SK-N-SH (cell line): ENCODE data around the gene HAUS6. TPM values are rescaled to one million over a fixed set of nuclear protein-coding genes. Genes with fewer than 3 reads are reported as not detected.

ENCODE experiments used
- CTCF ChIA-PET: fragments of 300-600, 350-600 bp; formaldehyde crosslinking; extraction: SDS; loops from one replicate; lab custom pipeline; 2021; lab: Yijun Ruan, JAX
- POLR2A ChIA-PET: fragments of 350-600 bp; sonication (Branson Sonifier 250); formaldehyde crosslinking; extraction: SDS; loops from one replicate; lab custom pipeline; 2020; ENCODE audit warnings: antibody characterized with exemption, inconsistent platforms; lab: Yijun Ruan, JAX
- DNase-seq: peaks from one replicate; pipeline ENCODE4 v3.0.0; 2012
- H2AFZ ChIP-seq: fragments of 200-600 bp; sonication (generic); 2 replicates; pipeline ENCODE4 v1.8.1; 2016; ENCODE audit warnings: antibody characterized with exemption, mild to moderate bottlenecking, low read depth
- H3F3A ChIP-seq: fragments of 200-600 bp; sonication (generic); replicated peaks from 2 replicates; pipeline ENCODE3; 2016; ENCODE audit warnings: antibody characterized with exemption, mild to moderate bottlenecking; ENCODE audit not compliant: insufficient read depth
- H3K27ac ChIP-seq, 2 experiments: fragments of 200-500 bp in 1 of 2; fragments of 200-600 bp in 1 of 2; sonication (Bioruptor generic) in 1 of 2; sonication (generic), shearing (Covaris generic) in 1 of 2; 2 replicates each; pipeline versions ENCODE4 v1.5.1 to v1.6.1; 2014 to 2016; ENCODE audit warnings: low read depth in 2 of 2, inconsistent platforms in 1 of 2, low read length in 1 of 2, mild to moderate bottlenecking in 1 of 2, mixed read lengths in 1 of 2
- H3K27me3 ChIP-seq: fragments of 200-600 bp; sonication (generic), shearing (Covaris generic); 2 replicates; pipeline ENCODE4 v1.6.1; 2016; ENCODE audit warnings: mixed run types; ENCODE audit not compliant: insufficient read depth
- H3K36me3 ChIP-seq, 2 experiments: fragments of 200-500 bp in 1 of 2; fragments of 200-600 bp in 1 of 2; sonication (Bioruptor generic) in 1 of 2; sonication (generic) in 1 of 2; replicated peaks in 1 of 2; 2 replicates each; pipeline versions ENCODE3 to v1.5.1; 2014 to 2016; ENCODE audit warnings: low read length in 1 of 2, mild to moderate bottlenecking in 1 of 2; ENCODE audit not compliant: insufficient read depth in 2 of 2, control insufficient read depth in 1 of 2
- H3K4me1 ChIP-seq, 2 experiments: fragments of 200-500 bp in 1 of 2; fragments of 200-600 bp in 1 of 2; sonication (Bioruptor generic) in 1 of 2; sonication (generic), shearing (Covaris generic) in 1 of 2; 2 replicates each; pipeline versions ENCODE4 v1.5.1 to v1.6.1; 2014 to 2016; ENCODE audit warnings: low read depth in 1 of 2, low read length in 1 of 2, mixed run types in 1 of 2; ENCODE audit not compliant: insufficient read depth in 2 of 2, control insufficient read depth in 1 of 2
- H3K4me2 ChIP-seq: fragments of 200-600 bp; sonication (generic), shearing (Covaris generic); 2 replicates; pipeline ENCODE4 v1.6.1; 2017; ENCODE audit warnings: mixed run types
- H3K4me3 ChIP-seq, 2 experiments: fragments of 200-500 bp in 1 of 2; fragments of 200-600 bp in 1 of 2; sonication (Bioruptor generic) in 1 of 2; sonication (generic), shearing (Covaris generic) in 1 of 2; 2 replicates each; pipeline versions ENCODE4 v1.5.1 to v1.8.1; 2014 to 2016; ENCODE audit warnings: low read depth in 2 of 2, inconsistent platforms in 1 of 2, low read length in 1 of 2, mild to moderate bottlenecking in 1 of 2, mixed read lengths in 1 of 2, moderate library complexity in 1 of 2
- H3K79me2 ChIP-seq: fragments of 200-600 bp; sonication (generic); 2 replicates; pipeline ENCODE4 v1.8.1; 2017; ENCODE audit warnings: mild to moderate bottlenecking; ENCODE audit not compliant: insufficient read depth
- H3K9ac ChIP-seq: fragments of 200-600 bp; sonication (generic); 2 replicates; pipeline ENCODE4 v1.6.1; 2017; ENCODE audit warnings: mixed run types
- H3K9me2 ChIP-seq: fragments of 200-600 bp; sonication (generic); 2 replicates; pipeline ENCODE4 v1.6.1; 2017; ENCODE audit warnings: mixed run types
- H3K9me3 ChIP-seq: fragments of 200-600 bp; sonication (generic); 2 replicates; pipeline ENCODE4 v1.6.1; 2017; ENCODE audit warnings: mixed run types, mild to moderate bottlenecking, moderate library complexity
- H4K20me1 ChIP-seq: fragments of 200-600 bp; sonication (generic); 2 replicates; pipeline ENCODE4 v1.6.1; 2017; ENCODE audit warnings: mild to moderate bottlenecking, mixed run types; ENCODE audit not compliant: insufficient read depth
- CHD2 ChIP-seq: fragments of 150-350 bp; IDR thresholded peaks from 2 replicates; pipeline ENCODE4 v1.6.1; 2018; ENCODE audit warnings: low read length; ENCODE audit not compliant: partially characterized antibody
- CTCF ChIP-seq: fragments of 200-600 bp; sonication (generic); IDR thresholded peaks from 2 replicates; pipeline ENCODE4 v1.6.1; 2017; ENCODE audit warnings: antibody characterized with exemption, mild to moderate bottlenecking, moderate library complexity
- ELF1 ChIP-seq: IDR thresholded peaks from 2 replicates; pipeline ENCODE4 v1.4.0; 2012
- EP300 ChIP-seq, 2 experiments: IDR thresholded peaks; 2 replicates each; pipeline versions ENCODE4 v1.4.0 to v1.6.1; 2012; ENCODE audit warnings: borderline replicate concordance in 1 of 2, low read depth in 1 of 2, low read length in 1 of 2
- FOSL2 ChIP-seq: IDR thresholded peaks from 2 replicates; pipeline ENCODE4 v1.4.0; 2012; ENCODE audit warnings: low read depth, mild to moderate bottlenecking, moderate library complexity, borderline replicate concordance
- FOXJ3 ChIP-seq: sonication (generic); formaldehyde crosslinking; IDR thresholded peaks from 2 replicates; pipeline ENCODE4 v1.5.1; 2020; ENCODE audit warnings: mild to moderate bottlenecking, missing genetic modification reagents
- GABPA ChIP-seq: IDR thresholded peaks from 2 replicates; pipeline ENCODE4 v1.4.0; 2012; ENCODE audit warnings: low read depth, mild to moderate bottlenecking
- GATA2 ChIP-seq: sonication (generic); formaldehyde crosslinking; IDR thresholded peaks from 2 replicates; pipeline ENCODE4 v1.5.0; 2020; ENCODE audit warnings: mild to moderate bottlenecking, missing genetic modification reagents
- MAX ChIP-seq: IDR thresholded peaks from 2 replicates; pipeline ENCODE4 v1.4.0; 2012; ENCODE audit warnings: low read depth
- MXI1 ChIP-seq: IDR thresholded peaks from 2 replicates; pipeline ENCODE4 v1.6.1; 2012; ENCODE audit warnings: mild to moderate bottlenecking, low read depth, low read length, improper control_type of control experiment
- NFIC ChIP-seq: IDR thresholded peaks from 2 replicates; pipeline ENCODE4 v1.4.0; 2012; ENCODE audit warnings: borderline replicate concordance
- NRF1 ChIP-seq: IDR thresholded peaks from 2 replicates; pipeline ENCODE4 v1.6.1; 2012; ENCODE audit warnings: low read depth, mild to moderate bottlenecking, low read length
- PBX3 ChIP-seq: IDR thresholded peaks from 2 replicates; pipeline ENCODE4; 2012
- POLR2AphosphoS5 ChIP-seq: IDR thresholded peaks from 2 replicates; pipeline ENCODE4 v1.6.1; 2012; ENCODE audit warnings: low read depth, low read length
- RAD21 ChIP-seq: IDR thresholded peaks from 2 replicates; pipeline ENCODE4 v1.6.1; 2012; ENCODE audit warnings: mild to moderate bottlenecking, low read length
- RCOR1 ChIP-seq: fragments of 150-350 bp; IDR thresholded peaks from 2 replicates; pipeline ENCODE4 v1.6.1; 2017; ENCODE audit warnings: antibody characterized with exemption, low read length
- RFX5 ChIP-seq: IDR thresholded peaks from 2 replicates; pipeline ENCODE4 v1.6.1; 2012; ENCODE audit warnings: mild to moderate bottlenecking, improper control_type of control experiment, low read length
- SIN3A ChIP-seq: IDR thresholded peaks from 2 replicates; pipeline ENCODE4 v1.6.1; 2012; ENCODE audit warnings: low read depth, mild to moderate bottlenecking, low read length, moderate library complexity, borderline replicate concordance
- WGBS: methylation state at CpG from one replicate; pipeline ENCODE4 v1.1.6; 2017; ENCODE audit warnings: low lambda C conversion rate; 5-methylcytosine and 5-hydroxymethylcytosine counted together
- polyA plus RNA-seq, 3 experiments: library from polyadenylated mRNA; depleted of rRNA; stranded (reverse); fragments of >200 nt; gene quantifications; 2 replicates each; pipeline ENCODE4 v1.2.3, GENCODE V29; 2012
- TF ChIP-seq, protein P1 (sequence below): IDR thresholded peaks from 2 replicates; pipeline ENCODE4 v1.4.0; 2012; ENCODE audit warnings: low read depth, borderline replicate concordance
- TF ChIP-seq, protein P2 (sequence below): IDR thresholded peaks from 2 replicates; pipeline ENCODE4 v1.4.0; 2012; ENCODE audit warnings: low read depth, borderline replicate concordance

Gene HAUS6
- polyA plus RNA-seq, 1 of the 3 experiments (the other 2 are of a cell fraction) = 4.7 TPM

DNA sequence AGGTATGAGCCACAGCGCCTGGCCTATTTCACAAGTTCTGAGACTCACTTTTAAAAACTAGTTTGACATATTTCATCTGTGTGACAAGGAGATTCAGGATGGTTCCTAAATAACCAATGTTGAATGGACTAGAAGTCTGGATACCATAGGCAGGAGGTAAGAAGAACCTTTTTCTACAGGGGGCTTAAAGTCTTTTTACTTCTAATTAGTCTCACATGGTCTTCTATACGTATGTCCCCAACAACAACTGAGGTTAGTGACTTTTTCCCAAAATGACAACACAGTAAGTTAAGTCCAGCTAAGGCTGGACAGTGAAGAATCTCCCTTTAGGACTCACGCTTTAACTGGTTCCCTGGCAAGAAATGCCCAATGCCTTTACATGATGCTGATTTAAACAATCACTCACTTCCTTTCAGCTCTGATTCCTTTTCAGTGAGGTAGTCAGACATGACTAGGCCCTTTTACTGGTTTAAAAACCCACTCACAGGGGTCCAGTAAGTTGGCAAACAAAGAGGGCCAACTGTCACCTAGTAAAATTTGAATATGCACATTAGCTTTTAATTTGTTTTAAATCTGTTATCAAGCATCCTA lies 12.1 kb upstream of the HAUS6 start:
- Histone ChIP-seq H4K20me1 (no peaks in the 10 kb centered on the region), H3K4me1 (peaks cover 0 to 15% of the 10 kb centered on the region in 2 experiments; a peak in 1 of 4 replicates), H3K9ac (no peak overlapping the region), H2AFZ (no peak overlapping the region), H3K9me2 (no peaks in the 10 kb centered on the region), H3K9me3 (no peaks in the 10 kb centered on the region), H3F3A (peaks cover 13% of the 10 kb centered on the region), H3K4me2 (no peak overlapping the region)
- WGBS = 98% methylated on average over 3 of the region's 3 CpGs
- CTCF ChIA-PET = no interaction called here
- TF ChIP-seq RCOR1 (no peak), CHD2 (no peak), POLR2AphosphoS5 (no peak), SIN3A (no peak), PBX3 (no peak), GATA2 (CRISPR knock-in tag) (no peak), NRF1 (no peak), ELF1 (no peak), FOSL2 (no peak), MXI1 (no peak), CTCF (no peak), FOXJ3 (no peak), NFIC (no peak), RAD21 (no peak), EP300 (IDR thresholded peaks at IDR 0.05; ENCODE audit: borderline replicate concordance in 1 of 2, low read depth in 1 of 2, low read length in 1 of 2) (no peak), MAX (no peak), GABPA (no peak), RFX5 (no peak)
- TF ChIP-seq, protein P1, sequence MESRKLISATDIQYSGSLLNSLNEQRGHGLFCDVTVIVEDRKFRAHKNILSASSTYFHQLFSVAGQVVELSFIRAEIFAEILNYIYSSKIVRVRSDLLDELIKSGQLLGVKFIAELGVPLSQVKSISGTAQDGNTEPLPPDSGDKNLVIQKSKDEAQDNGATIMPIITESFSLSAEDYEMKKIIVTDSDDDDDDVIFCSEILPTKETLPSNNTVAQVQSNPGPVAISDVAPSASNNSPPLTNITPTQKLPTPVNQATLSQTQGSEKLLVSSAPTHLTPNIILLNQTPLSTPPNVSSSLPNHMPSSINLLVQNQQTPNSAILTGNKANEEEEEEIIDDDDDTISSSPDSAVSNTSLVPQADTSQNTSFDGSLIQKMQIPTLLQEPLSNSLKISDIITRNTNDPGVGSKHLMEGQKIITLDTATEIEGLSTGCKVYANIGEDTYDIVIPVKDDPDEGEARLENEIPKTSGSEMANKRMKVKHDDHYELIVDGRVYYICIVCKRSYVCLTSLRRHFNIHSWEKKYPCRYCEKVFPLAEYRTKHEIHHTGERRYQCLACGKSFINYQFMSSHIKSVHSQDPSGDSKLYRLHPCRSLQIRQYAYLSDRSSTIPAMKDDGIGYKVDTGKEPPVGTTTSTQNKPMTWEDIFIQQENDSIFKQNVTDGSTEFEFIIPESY = no peak
- TF ChIP-seq, protein P2, sequence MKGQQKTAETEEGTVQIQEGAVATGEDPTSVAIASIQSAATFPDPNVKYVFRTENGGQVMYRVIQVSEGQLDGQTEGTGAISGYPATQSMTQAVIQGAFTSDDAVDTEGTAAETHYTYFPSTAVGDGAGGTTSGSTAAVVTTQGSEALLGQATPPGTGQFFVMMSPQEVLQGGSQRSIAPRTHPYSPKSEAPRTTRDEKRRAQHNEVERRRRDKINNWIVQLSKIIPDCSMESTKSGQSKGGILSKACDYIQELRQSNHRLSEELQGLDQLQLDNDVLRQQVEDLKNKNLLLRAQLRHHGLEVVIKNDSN = no peak
- TF ChIP-seq, all 33 proteins: peak for 0
- Histone ChIP-seq H3K27me3 (no peaks in the 10 kb centered on the region), H3K36me3 (peaks cover 30 to 39% of the 10 kb centered on the region in 2 experiments), H3K79me2 (no peaks in the 10 kb centered on the region), H3K4me3 (no peak overlapping the region), H3K27ac (peak overlapping the region in 1 of 2 experiments; percentile 49; a peak in 2 of 4 replicates)
- POLR2A ChIA-PET = interaction anchor here (0.6 kb wide), 1 partner anchor 689 kb away, joined by 3 read pairs; no protein-coding TSS in a partner anchor
- DNase-seq = no peak
